H1 (cell line): Measurements from ENCODE around the gene IWS1. TPM values are rescaled to one million over a fixed set of nuclear protein-coding genes. Genes with fewer than 3 reads are reported as not detected.

Experiments
- CTCF ChIA-PET: fragments of 300-600 bp; sonication (Branson Sonifier 250); formaldehyde crosslinking; loops from one replicate; lab custom pipeline; 2021; ENCODE audit not compliant: partially characterized antibody; lab: Charles Lee
- POLR2A ChIA-PET: fragments of 300-600 bp; sonication (Branson Sonifier 250); formaldehyde crosslinking; loops from one replicate; lab custom pipeline; 2021; ENCODE audit warnings: inconsistent platforms; ENCODE audit not compliant: partially characterized antibody; lab: Charles Lee
- DNase-seq, 2 experiments: peaks; one replicate each; pipeline versions ENCODE4 v3.0.0 to v3.0.0-alpha.2; 2010 to 2022; ENCODE audit warnings: low spot score in 2 of 2, low read depth in 1 of 2, mixed read lengths in 1 of 2
- FAIRE-seq: peaks from 2 replicates; lab custom pipeline; 2011; peaks lifted over from hg19 to GRCh38; lab: Jason Lieb, UNC
- H2AFZ ChIP-seq: 2 replicates; pipeline ENCODE4 v1.8.1; 2012; ENCODE audit warnings: low read length, inconsistent platforms
- H2AK5ac ChIP-seq: 2 replicates; pipeline ENCODE4 v1.6.1; 2013; ENCODE audit warnings: low read depth, low read length
- H2BK120ac ChIP-seq: replicated peaks from 2 replicates; pipeline ENCODE3; 2013; ENCODE audit warnings: low read depth, low read length, inconsistent platforms
- H2BK12ac ChIP-seq: 2 replicates; pipeline ENCODE4 v1.6.1; 2013; ENCODE audit warnings: low read depth, low read length
- H2BK15ac ChIP-seq: 2 replicates; pipeline ENCODE4 v1.6.1; 2013; ENCODE audit warnings: low read length
- H2BK20ac ChIP-seq: 2 replicates; pipeline ENCODE4 v1.6.1; 2013; ENCODE audit warnings: low read length
- H2BK5ac ChIP-seq: 2 replicates; pipeline ENCODE4 v1.6.1; 2013; ENCODE audit warnings: low read depth, low read length
- H3K14ac ChIP-seq: 2 replicates; pipeline ENCODE4 v1.6.1; 2013; ENCODE audit warnings: inconsistent platforms; ENCODE audit not compliant: insufficient read length
- H3K18ac ChIP-seq: 2 replicates; pipeline ENCODE4 v1.6.1; 2013; ENCODE audit warnings: low read length; ENCODE audit errors: extremely low read depth
- H3K23ac ChIP-seq: 2 replicates; pipeline ENCODE4 v1.6.1; 2013; ENCODE audit warnings: inconsistent platforms; ENCODE audit not compliant: insufficient read length
- H3K23me2 ChIP-seq: 2 replicates; pipeline ENCODE4 v1.6.1; 2013; ENCODE audit warnings: low read depth, low read length
- H3K27ac ChIP-seq: 2 replicates; pipeline ENCODE4 v1.6.1; 2011; ENCODE audit warnings: low read depth, low read length, inconsistent platforms
- H3K27me3 ChIP-seq, 4 experiments: replicated peaks in 1 of 4; 1 replicate in 1 of 4; 2 replicates in 3 of 4; pipeline versions ENCODE4 v1.6.1 to v1.8.1; 2011 to 2013; ENCODE audit warnings: low read length in 3 of 4, mild to moderate bottlenecking in 3 of 4, inconsistent platforms in 2 of 4, mixed read lengths in 2 of 4, moderate library complexity in 1 of 4; ENCODE audit not compliant: control insufficient read depth in 3 of 4, insufficient read depth in 3 of 4; ENCODE audit errors: extremely low read depth in 1 of 4
- H3K36me3 ChIP-seq, 4 experiments: 2 replicates each; pipeline versions ENCODE4 v1.6.1 to v1.8.1; 2011 to 2013; ENCODE audit warnings: mild to moderate bottlenecking in 4 of 4, low read length in 3 of 4, moderate library complexity in 2 of 4, control low read depth in 1 of 4, inconsistent platforms in 1 of 4; ENCODE audit not compliant: insufficient read depth in 4 of 4, control insufficient read depth in 2 of 4
- H3K4ac ChIP-seq: replicated peaks from 2 replicates; pipeline ENCODE3; 2013; ENCODE audit warnings: low read length, low read depth, mixed read lengths, inconsistent platforms; ENCODE audit not compliant: insufficient read length
- H3K4me1 ChIP-seq, 4 experiments: replicated peaks in 1 of 4; 1 replicate in 1 of 4; 2 replicates in 3 of 4; pipeline versions ENCODE4 v1.6.1 to v1.8.1; 2011 to 2013; ENCODE audit warnings: low read length in 3 of 4, inconsistent platforms in 2 of 4, mixed read lengths in 1 of 4; ENCODE audit not compliant: insufficient read depth in 4 of 4, control insufficient read depth in 3 of 4
- H3K4me2 ChIP-seq, 2 experiments: 2 replicates each; pipeline versions ENCODE4 v1.6.1 to v1.8.1; 2011 to 2013; ENCODE audit warnings: low read depth in 2 of 2, low read length in 2 of 2, control low read depth in 1 of 2, inconsistent platforms in 1 of 2, mild to moderate bottlenecking in 1 of 2; ENCODE audit not compliant: insufficient read depth in 1 of 2
- H3K4me3 ChIP-seq, 4 experiments: fragments of 200-600, 300-600 bp in 1 of 4; sonication (generic), shearing (Covaris generic), sonication (Bioruptor Twin) in 1 of 4; 2 replicates each; pipeline versions ENCODE4 v1.5.1 to v1.8.1; 2011 to 2016; ENCODE audit warnings: low read length in 4 of 4, low read depth in 3 of 4, control low read depth in 2 of 4, inconsistent platforms in 2 of 4, mild to moderate bottlenecking in 2 of 4, mixed read lengths in 1 of 4, moderate library complexity in 1 of 4; ENCODE audit not compliant: insufficient read depth in 2 of 4; ENCODE audit errors: extremely low read depth in 1 of 4
- H3K56ac ChIP-seq: replicated peaks from 2 replicates; pipeline ENCODE3; 2013; ENCODE audit warnings: low read depth, mild to moderate bottlenecking, mixed read lengths, low read length, inconsistent platforms; ENCODE audit not compliant: insufficient read length
- H3K79me1 ChIP-seq: 2 replicates; pipeline ENCODE4 v1.6.1; 2013; ENCODE audit warnings: low read depth, low read length, control low read depth
- H3K79me2 ChIP-seq, 2 experiments: 2 replicates each; pipeline versions ENCODE4 v1.6.1 to v1.8.1; 2012 to 2013; ENCODE audit warnings: low read length in 2 of 2, mild to moderate bottlenecking in 2 of 2, inconsistent platforms in 1 of 2; ENCODE audit not compliant: insufficient read depth in 2 of 2, control insufficient read depth in 1 of 2
- H3K9ac ChIP-seq, 4 experiments: replicated peaks in 1 of 4; 1 replicate in 1 of 4; 2 replicates in 3 of 4; pipeline versions ENCODE4 v1.6.1 to v1.8.1; 2011 to 2013; ENCODE audit warnings: low read depth in 3 of 4, low read length in 3 of 4, control low read depth in 2 of 4, mild to moderate bottlenecking in 2 of 4, moderate library complexity in 2 of 4, inconsistent platforms in 1 of 4; ENCODE audit errors: extremely low read depth in 1 of 4
- H3K9me3 ChIP-seq, 2 experiments: 2 replicates each; pipeline versions ENCODE4 v1.6.1 to v1.8.1; 2012 to 2013; ENCODE audit warnings: mild to moderate bottlenecking in 2 of 2, moderate library complexity in 2 of 2, control low read depth in 1 of 2, inconsistent platforms in 1 of 2, low read depth in 1 of 2, low read length in 1 of 2, mixed read lengths in 1 of 2; ENCODE audit not compliant: insufficient read depth in 2 of 2
- H4K20me1 ChIP-seq, 2 experiments: replicated peaks in 1 of 2; 2 replicates each; pipeline versions ENCODE3 to v1.8.1; 2011 to 2013; ENCODE audit warnings: inconsistent platforms in 2 of 2, low read length in 2 of 2, mild to moderate bottlenecking in 1 of 2; ENCODE audit not compliant: insufficient read depth in 2 of 2, control insufficient read depth in 1 of 2
- H4K5ac ChIP-seq: 2 replicates; pipeline ENCODE4 v1.6.1; 2013; ENCODE audit warnings: low read length, low read depth, mixed read lengths, inconsistent platforms; ENCODE audit not compliant: insufficient read length
- H4K8ac ChIP-seq: 2 replicates; pipeline ENCODE4 v1.8.0; 2013; ENCODE audit warnings: mild to moderate bottlenecking, moderate library complexity, low read length, inconsistent platforms; ENCODE audit not compliant: insufficient read depth; ENCODE audit errors: extremely low read depth
- H4K91ac ChIP-seq: replicated peaks from 2 replicates; pipeline ENCODE3; 2013; ENCODE audit warnings: low read length, mixed read lengths, inconsistent platforms; ENCODE audit not compliant: insufficient read length
- RAD21 ChIP-seq, 2 experiments: IDR thresholded peaks in 1 of 2; conservative IDR thresholded peaks in 1 of 2; 2 replicates each; pipeline ENCODE4 v1.6.1; 2011; ENCODE audit warnings: low read depth in 2 of 2, low read length in 2 of 2, improper control_type of control experiment in 1 of 2, inconsistent platforms in 1 of 2, mild to moderate bottlenecking in 1 of 2, moderate library complexity in 1 of 2
- SIX5 ChIP-seq: IDR thresholded peaks from 2 replicates; pipeline ENCODE4 v1.6.1; 2011; ENCODE audit warnings: mild to moderate bottlenecking, low read depth, low read length
- WGBS, 2 experiments: shearing (Covaris generic) in 1 of 2; methylation state at CpG; one replicate each; pipeline versions ENCODE4 v1.1.6 to v1.1.7; 2013 to 2015; ENCODE audit warnings: low lambda C conversion rate in 2 of 2, mixed read lengths in 2 of 2, inconsistent platforms in 1 of 2, low coverage in 1 of 2, missing lambda C conversion rate in 1 of 2; ENCODE audit not compliant: insufficient replicate concordance in 2 of 2, insufficient coverage in 1 of 2, insufficient read length in 1 of 2; ENCODE audit errors: extremely low coverage in 1 of 2, missing lambda C conversion rate in 1 of 2; 5-methylcytosine and 5-hydroxymethylcytosine counted together
- polyA plus RNA-seq, 7 experiments: library from polyadenylated mRNA; depleted of rRNA in 3 of 7; stranded (reverse) in 5 of 7; unstranded in 2 of 7; fragments of >200 nt in 5 of 7; fragments of 200-250 nt in 2 of 7; gene quantifications; 1 replicate in 5 of 7; 2 replicates in 1 of 7; 4 replicates in 1 of 7; pipeline versions ENCODE4 v1.2.1 to v1.2.3, GENCODE V29; 2011 to 2013; ENCODE audit warnings: missing spikeins in 2 of 7, mixed read lengths in 2 of 7
- total RNA-seq: library from RNA; stranded (reverse); fragmentation: NEBNext Ultra II Directional; extraction: Animal tissue kit (Norgen Biotek cat#: 25700); gene quantifications from 2 replicates; pipeline ENCODE4 v1.2.1, GENCODE V29; 2021
- TF ChIP-seq, protein P1 (sequence below), 3 experiments: IDR thresholded peaks; 1 replicate in 2 of 3; 2 replicates in 1 of 3; pipeline versions ENCODE4 v1.5.1 to v1.6.1; 2011; ENCODE audit warnings: low read length in 3 of 3, mild to moderate bottlenecking in 3 of 3, inconsistent platforms in 2 of 3, low read depth in 1 of 3, moderate library complexity in 1 of 3; ENCODE audit not compliant: insufficient read depth in 1 of 3; ENCODE audit errors: control extremely low read depth in 1 of 3

IWS1 gene
- total and polyA plus RNA-seq, 2 of the 8 experiments (the other 6 are each of a cell fraction or from before 2014, with no cell fraction given): 18.4 to 64.8 TPM

DNA sequence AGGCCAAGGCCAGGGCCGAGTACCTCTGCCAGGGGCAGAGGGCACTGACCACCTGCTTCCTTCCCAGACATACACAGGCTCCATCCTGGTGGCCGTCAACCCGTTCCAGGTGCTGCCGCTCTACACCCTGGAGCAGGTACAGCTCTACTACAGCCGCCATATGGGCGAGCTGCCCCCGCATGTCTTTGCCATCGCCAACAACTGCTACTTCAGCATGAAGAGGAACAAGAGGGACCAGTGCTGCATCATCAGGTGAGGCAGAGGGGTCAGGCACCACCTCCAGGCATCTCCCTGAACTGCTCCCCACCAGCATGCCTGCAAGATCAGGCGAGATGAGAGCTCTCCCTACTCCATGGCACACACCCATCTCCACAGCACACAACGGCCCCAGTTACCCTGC is 40.3 kb upstream of the IWS1 start:
- Histone ChIP-seq H3K9me3 (no peaks in the 10 kb centered on the region), H3K27me3 (no peaks in the 10 kb centered on the region), H2BK15ac (no peak overlapping the region), H4K91ac (no peak overlapping the region), H2BK120ac (no peak overlapping the region), H3K4me2 (no peak overlapping the region), H4K5ac (no peak overlapping the region), H4K20me1 (no peaks in the 10 kb centered on the region), H2BK20ac (no peak overlapping the region), H3K14ac (no peak overlapping the region), H3K9ac (no peak overlapping the region), H2AFZ (no peak overlapping the region), H3K23ac (no peak overlapping the region), H3K4ac (no peak overlapping the region), H2BK5ac (no peak overlapping the region), H3K36me3 (no peaks in the 10 kb centered on the region), H3K4me3 (no peak overlapping the region), H3K18ac (no peak overlapping the region), H3K79me2 (no peaks in the 10 kb centered on the region), H3K27ac (no peak overlapping the region), H3K23me2 (no peaks in the 10 kb centered on the region), H4K8ac (no peak overlapping the region), H3K4me1 (peaks cover 0 to 3% (median 2%) of the 10 kb centered on the region in 4 experiments; a peak in 2 of 7 replicates), H2BK12ac (0 out of 2 replicates have a peak overlapping the region, but pooled peaks have one; percentile 39), H3K56ac (no peak overlapping the region), H2AK5ac (no peak overlapping the region), H3K79me1 (no peaks in the 10 kb centered on the region)
- WGBS, 2 experiments: 92% methylated on average over 10 of the region's 10 CpGs; no CpG with 5 or more reads in 1 of the 2 experiments
- CTCF ChIA-PET: interaction anchor here (0.5 to 4.0 kb wide), 18 partner anchors 12 to 209 kb away, joined by 3 to 27 read pairs (median 3); no protein-coding TSS in a partner anchor
- no peak for FAIRE-seq
- DNase-seq: no peak
- TF ChIP-seq, protein P1, sequence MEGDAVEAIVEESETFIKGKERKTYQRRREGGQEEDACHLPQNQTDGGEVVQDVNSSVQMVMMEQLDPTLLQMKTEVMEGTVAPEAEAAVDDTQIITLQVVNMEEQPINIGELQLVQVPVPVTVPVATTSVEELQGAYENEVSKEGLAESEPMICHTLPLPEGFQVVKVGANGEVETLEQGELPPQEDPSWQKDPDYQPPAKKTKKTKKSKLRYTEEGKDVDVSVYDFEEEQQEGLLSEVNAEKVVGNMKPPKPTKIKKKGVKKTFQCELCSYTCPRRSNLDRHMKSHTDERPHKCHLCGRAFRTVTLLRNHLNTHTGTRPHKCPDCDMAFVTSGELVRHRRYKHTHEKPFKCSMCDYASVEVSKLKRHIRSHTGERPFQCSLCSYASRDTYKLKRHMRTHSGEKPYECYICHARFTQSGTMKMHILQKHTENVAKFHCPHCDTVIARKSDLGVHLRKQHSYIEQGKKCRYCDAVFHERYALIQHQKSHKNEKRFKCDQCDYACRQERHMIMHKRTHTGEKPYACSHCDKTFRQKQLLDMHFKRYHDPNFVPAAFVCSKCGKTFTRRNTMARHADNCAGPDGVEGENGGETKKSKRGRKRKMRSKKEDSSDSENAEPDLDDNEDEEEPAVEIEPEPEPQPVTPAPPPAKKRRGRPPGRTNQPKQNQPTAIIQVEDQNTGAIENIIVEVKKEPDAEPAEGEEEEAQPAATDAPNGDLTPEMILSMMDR (IDR thresholded peaks at IDR 0.05; ENCODE audit: control extremely low read depth in 1 of 3, insufficient read depth in 1 of 3, low read depth in 1 of 3, low read length in 3 of 3): peak in 2 of 3 experiments; percentile 36 to 37; a peak in 2 of 4 replicates
- peak in 1 of 2 experiments; percentile 16; a peak in 1 of 4 replicates for TF ChIP-seq RAD21 (IDR thresholded peaks at IDR 0.05 in 1 of 2, conservative IDR thresholded peaks at IDR 0.05 in 1 of 2; ENCODE audit: low read depth in 2 of 2, low read length in 2 of 2)
- no peak for TF ChIP-seq SIX5
- POLR2A ChIA-PET: interaction anchor here (1.3 to 2.0 kb wide), 3 partner anchors 14 to 40 kb away, joined by 3 to 6 read pairs (median 4); partner anchors contain the start of gene IWS1
